ENCODE data around the gene TNFSF13B.

DNA sequence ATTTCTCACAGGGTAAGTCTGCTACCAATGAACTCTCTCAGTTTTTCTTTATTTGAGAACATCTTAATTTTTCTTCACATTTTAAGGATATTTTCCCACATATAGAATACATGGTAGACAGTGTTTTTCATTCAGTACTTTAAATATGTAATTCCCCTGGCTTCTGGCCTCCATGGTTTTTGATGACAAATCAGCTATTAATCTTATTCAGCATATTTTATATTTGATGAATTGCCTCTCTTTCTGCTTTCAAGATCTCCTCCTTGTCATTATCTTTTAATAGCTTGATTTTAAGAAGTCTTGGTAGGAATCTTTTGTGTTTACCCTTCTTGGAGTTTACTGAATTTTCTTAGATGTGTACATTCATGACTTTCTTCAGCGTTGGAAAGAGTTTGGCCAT lies 27.6 kb downstream of the TNFSF13B start:
- TF ChIP-seq, protein P1, sequence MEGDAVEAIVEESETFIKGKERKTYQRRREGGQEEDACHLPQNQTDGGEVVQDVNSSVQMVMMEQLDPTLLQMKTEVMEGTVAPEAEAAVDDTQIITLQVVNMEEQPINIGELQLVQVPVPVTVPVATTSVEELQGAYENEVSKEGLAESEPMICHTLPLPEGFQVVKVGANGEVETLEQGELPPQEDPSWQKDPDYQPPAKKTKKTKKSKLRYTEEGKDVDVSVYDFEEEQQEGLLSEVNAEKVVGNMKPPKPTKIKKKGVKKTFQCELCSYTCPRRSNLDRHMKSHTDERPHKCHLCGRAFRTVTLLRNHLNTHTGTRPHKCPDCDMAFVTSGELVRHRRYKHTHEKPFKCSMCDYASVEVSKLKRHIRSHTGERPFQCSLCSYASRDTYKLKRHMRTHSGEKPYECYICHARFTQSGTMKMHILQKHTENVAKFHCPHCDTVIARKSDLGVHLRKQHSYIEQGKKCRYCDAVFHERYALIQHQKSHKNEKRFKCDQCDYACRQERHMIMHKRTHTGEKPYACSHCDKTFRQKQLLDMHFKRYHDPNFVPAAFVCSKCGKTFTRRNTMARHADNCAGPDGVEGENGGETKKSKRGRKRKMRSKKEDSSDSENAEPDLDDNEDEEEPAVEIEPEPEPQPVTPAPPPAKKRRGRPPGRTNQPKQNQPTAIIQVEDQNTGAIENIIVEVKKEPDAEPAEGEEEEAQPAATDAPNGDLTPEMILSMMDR (IDR thresholded peaks at IDR 0.05), result no peak
- no peak for TF ChIP-seq POLR2A (IDR thresholded peaks at IDR 0.05)

All from uterus (tissue), 2 donors.